Skeletal muscle cell (primary cell): ENCODE results near the gene IL4.

Experiments
- DNase-seq: peaks from one replicate; pipeline ENCODE4 v3.0.0-alpha.2; 2010; ENCODE audit warnings: low read depth
- H3K4me3 ChIP-seq: 2 replicates; pipeline ENCODE4 v1.5.1; 2011; ENCODE audit warnings: low read depth, mild to moderate bottlenecking, control low read depth, low read length, moderate library complexity

IL4 gene

DNA sequence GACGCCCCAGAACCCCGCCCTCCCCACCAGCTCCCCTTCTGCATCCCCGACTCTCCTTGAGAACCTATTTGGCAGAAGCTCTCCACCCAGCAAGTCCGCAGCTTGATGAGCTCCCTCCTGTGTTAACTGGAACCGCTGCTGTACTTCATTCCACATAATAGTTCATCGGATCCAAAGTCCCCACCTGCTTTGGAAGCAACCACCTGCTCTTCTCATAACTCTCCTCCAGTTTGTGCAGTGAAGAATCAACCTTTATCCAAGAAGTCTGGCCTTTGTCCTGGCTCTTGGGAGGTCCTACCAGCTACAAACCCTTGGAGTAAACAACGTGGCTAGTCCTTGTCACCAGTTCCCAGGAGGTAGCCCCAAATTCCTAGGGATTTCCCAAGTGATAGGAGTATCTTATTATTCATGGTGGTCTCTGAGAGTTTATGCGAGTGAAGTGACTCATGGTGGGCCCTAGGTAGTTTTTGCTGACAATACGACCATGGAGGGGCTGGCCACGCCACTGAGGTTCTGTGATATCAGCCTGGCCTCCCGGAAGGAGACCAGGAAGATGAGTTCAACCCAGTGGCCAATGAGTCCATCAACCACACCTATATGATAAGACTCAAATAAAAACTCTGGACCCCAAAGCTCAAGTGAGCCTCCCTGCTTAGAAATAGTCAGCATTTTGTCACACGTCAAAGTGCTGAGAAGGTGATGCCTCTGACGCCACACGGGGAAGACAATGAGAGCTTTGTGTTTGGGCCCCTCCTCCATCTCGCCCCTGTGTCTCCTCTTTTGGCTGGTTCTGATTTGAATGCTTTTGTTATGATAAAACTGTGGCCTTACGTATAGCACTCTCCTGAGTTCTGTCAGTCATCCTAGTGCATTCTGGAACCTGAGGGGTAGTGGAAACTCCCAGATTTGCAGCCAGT, 3.6 kb upstream of the IL4 start:
- no peak for DNase-seq
- H3K4me3 ChIP-seq: no peak overlapping the region

DNA sequence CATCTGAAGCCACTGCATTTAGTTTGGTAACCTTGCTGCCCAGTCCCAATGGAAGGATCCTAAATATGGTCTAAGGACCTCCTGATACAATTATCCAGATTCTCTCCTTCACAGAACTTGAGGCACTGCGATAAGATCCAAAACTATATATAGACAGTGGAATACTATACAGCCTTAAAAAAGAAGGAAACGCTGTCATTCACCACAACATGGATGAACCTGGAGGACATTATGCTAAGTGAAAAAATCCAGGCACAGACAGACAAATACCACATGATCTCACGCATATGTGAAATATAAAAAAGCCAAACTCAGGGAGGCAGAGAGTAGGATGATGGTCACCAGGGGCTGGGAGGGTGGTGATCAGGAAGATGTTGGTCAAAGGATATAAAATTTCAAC, 2.8 kb upstream of the IL4 start:
- no peak overlapping the region for H3K4me3 ChIP-seq
- DNase-seq: no peak

DNA sequence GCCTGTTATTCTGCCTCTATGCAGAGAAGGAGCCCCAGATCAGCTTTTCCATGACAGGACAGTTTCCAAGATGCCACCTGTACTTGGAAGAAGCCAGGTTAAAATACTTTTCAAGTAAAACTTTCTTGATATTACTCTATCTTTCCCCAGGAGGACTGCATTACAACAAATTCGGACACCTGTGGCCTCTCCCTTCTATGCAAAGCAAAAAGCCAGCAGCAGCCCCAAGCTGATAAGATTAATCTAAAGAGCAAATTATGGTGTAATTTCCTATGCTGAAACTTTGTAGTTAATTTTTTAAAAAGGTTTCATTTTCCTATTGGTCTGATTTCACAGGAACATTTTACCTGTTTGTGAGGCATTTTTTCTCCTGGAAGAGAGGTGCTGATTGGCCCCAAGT, 301 bp upstream of the IL4 start:
- DNase-seq: no peak
- H3K4me3 ChIP-seq: no peak overlapping the region

DNA sequence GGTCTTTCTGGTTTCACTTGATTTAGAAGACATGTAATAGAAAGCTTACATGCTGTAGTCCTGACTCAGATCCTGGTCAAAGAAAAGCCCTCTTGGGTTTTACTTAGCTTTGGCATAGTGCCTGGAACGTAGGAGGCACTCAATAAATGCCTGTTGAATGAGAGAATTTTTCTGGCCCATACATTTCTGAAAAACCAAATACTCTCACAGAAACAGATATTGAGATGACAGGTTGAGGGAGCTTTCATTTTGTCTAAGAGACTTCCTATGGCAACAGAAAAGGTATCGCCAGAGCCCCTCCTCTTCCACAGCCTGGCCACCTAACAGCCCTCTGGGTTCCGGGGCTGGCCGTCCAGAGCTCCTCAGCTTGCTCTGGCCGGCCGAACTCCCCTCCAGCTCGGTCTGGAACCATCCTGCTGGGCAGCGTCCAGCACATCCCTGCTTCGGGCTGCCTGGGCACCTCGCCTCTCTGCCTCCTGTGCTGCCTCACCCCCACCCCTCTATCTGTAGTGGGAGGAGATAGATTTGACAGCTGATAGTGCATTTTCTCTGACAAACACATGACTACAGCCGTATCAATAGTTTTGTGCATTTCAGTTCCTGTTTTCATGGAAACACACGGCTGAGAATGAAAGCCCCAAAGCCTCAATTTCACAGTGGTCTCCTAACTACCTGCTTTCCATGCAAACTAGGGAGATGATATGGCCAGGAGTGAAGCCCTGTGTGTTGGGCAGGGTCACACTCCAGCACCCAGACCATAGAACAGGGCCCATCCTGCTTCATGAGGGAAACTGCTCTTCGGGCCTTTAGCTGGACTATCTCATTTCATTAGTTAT, 1.1 kb downstream of the IL4 start:
- DNase-seq: peak; percentile 88

DNA sequence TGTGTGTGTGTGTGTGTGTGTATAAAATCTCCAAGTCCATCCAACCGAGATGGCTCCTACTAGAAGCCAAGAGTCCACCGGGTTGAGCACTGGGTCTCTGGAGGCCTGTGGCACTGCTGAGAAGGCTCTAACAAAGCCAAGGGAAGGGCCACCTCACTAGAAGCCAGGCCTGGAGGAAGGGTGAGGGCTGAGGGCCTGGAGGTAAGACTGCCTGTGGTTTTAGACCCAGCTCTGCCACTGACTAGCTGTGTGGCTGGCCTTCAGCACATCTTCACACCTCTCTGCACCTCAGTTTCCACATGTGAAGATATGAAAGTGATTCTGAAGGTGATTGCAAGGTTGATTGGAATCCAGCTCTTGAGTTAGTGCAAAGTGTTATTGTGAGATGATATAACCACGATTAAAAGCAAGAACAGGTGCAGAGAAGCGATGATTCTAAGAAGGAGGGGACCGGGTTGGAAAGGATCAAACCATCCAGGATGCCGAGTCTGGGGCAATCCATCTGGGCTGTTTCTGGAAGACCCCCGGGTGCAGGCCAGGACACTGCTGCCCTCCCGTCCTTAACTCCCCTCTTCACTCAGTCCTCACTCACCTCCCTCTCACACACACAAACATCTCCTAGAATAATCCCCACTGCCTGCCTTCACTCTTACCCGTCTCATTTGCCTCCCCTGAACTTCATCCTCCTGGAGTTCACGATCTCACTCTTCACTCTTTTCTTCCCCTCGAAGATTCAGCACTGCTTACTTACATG, 2.3 kb downstream of the IL4 start:
- H3K4me3 ChIP-seq: no peak overlapping the region
- no peak for DNase-seq

More for the DNA sequence above, 1.1 kb downstream of the IL4 start:
- H3K4me3 ChIP-seq: no peak overlapping the region

DNA sequence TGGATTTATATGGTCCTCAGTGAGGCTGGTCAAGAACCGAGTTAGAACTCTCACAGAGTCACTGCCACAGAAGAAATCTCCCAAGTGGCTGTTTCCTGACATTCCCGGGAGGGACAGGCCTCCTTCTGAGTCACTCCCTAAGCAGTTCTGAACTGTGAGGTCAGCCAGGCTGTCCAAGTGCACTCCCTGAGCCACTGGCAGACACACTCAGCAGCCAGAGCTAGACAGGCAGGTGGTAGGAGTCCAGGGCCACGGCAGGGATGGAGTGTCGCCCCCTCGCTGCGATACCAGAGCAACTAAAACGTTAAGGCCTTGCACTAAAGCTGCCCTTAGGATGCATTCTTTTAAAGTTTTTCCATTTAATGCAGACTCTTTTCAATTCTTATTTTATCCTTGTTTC, 3.4 kb downstream of the IL4 start:
- no peak overlapping the region for H3K4me3 ChIP-seq
- peak; percentile 36 for DNase-seq

DNA sequence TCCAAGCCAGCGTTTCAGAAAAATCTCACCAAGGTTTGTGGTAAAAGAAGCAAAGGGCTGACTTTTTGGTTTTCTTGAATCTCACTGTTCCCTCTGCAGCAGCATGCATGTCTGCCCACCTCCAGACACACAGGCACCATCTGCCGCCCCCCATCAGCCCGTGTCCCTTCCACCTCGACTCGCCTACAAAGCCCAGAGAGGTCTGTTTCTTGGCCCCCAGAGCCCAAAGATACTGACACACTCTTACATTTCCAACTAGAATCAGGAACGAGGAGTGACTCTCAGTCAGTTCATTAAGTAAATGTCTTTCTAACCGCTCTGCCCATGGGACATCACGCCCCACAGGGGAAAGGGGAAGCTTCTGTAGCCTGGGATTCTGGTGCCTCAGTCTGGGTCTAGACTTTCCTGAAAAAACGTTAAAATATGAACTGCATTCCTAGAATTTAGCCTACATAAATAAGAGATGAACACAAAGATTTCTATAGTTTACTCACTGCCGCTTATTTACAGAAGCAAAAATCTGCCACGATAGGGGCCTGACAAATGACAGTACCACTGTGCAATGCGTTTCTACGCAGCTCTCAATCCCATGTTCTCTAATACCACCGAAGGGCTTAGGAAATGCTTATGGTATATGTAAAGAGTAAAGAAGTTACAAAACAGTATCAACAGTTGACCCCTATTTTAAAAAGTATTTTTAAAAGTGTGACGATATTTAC, 4.1 kb downstream of the IL4 start:
- no peak for DNase-seq
- H3K4me3 ChIP-seq: no peak overlapping the region

DNA sequence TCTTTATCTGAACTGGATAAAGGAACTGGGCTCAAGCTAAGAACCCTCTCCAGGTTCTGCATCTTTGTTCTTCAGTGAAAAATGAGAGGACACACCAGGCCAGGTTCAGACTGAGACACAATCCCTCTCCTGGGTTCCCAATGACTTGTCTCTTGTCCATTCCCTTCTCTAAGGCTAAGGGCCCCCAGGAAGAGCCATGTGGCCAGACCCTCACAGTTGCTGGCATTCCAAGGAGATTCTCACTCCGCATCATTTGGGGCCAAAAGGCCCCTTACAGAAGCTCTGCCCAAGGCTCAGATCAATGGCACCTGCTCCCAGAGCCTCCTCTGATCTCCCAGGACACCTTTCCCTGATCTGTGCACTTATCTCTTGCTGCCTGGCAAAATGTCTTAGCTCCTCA, 4.9 kb downstream of the IL4 start:
- no peak overlapping the region for H3K4me3 ChIP-seq
- no peak for DNase-seq

DNA sequence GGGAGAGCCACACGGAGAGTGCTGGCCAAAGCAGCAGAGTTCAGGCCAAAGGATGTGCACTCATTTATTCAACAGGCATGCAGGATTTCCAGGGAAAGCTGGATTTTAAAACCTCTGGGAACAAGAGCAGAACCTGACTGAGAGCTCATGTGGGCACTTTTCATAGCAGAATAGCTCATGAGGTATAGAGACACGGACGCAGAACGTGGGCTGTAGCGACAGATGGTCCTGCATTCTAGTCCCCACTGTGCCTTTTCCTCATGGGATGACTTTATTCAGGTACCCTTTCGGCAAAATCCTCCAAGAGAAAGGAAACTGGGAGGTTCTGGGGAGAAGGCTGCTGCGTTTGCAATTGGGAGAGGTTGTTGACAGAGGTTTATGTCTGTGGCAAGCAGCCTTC, 5.4 kb downstream of the IL4 start:
- no peak overlapping the region for H3K4me3 ChIP-seq
- no peak for DNase-seq

DNA sequence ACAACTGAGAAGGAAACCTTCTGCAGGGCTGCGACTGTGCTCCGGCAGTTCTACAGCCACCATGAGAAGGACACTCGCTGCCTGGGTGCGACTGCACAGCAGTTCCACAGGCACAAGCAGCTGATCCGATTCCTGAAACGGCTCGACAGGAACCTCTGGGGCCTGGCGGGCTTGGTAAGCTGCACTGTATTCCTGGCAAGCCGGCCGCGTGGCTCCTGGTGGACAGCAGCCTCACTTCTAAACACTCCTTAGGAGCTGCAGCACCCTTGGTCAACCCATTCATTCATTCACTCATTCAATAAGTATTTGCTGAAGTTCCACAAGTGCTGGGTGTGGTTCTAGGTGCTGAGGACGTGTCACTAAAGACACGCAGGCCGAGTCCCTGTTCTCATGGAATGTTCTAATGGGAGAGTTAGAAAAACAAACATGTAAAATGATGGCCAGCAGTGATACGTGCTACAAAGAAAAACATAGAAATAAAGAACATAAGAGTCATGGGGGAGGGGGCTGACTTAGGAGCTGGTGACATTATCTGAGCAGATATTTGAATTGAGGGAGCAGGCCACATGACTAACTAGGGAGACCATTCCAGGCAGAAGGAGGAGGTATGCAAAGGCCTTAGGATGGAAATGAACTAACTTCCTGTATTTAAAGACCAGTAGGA, 6.1 kb downstream of the IL4 start:
- no peak overlapping the region for H3K4me3 ChIP-seq
- no peak for DNase-seq

DNA sequence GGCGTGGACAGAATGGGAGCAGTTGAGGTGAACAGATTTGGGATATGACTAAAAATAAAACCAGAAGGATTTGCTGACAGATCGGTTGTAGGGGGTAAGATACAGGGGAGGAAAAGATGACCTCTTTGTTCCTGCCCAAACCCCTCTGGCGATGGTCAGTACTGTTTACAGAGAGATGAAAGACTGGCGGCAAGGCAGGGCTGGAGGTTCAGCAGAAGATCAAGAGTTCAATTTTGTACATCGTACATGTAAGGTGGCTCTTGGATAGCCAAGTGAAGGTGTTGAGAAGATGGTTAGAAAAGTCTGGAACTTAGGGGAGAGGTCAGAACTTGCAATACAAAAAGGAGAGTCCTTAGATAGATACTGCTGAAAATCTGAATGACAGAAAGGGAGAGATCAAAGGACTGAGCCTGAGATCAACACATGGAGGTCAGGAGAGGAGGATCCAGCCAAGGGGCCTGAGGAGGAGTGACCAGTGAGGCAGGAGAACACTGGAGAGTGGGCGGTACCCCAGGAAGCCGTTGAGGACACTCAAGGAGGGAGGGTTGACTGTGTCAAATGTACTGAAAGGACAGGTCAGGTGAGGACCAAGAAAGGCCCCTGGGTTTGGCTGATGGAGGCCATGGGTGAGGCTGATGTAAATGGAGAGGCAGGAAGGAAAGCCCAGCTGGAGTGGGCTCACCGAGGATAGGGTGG, 7.1 kb downstream of the IL4 start:
- no peak for DNase-seq
- no peak overlapping the region for H3K4me3 ChIP-seq

DNA sequence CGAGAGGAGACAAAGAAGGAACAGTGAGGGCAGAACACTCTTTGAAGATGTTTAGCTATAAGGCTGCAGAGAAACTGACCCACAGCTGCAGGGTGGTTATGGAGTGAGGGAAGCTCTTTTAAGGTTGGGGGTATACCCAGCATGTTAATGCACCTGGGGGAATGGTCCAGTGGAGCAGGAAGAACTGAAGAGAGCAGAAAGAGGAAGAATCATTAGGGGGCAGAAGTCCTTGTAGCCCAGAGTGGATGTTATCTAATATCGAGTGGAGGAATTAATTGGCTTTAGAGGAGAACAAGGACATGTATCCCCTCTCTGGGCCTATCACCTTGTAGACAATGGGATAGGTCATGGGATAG, 7.7 kb downstream of the IL4 start:
- no peak overlapping the region for H3K4me3 ChIP-seq
- DNase-seq: no peak

DNA sequence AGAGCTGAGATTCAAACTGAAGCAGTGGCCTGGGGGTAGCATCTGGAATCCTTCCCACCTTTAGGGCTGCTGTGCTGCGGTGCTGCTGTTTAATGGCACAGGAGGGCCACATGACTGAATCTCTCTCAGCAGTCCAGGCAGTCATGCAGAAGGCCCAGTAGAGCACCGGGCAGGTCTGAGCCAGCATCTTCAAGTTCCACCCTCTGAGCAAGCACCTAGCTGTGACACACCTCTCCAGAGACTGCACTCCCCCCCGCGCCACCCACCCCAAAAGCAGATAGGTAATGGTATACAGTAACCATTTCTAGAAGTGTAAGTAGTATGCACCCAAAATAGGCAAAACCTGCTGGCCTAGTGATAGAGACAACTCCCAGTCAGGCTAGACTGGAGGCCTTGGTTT, 8.2 kb downstream of the IL4 start:
- H3K4me3 ChIP-seq: no peak overlapping the region
- no peak for DNase-seq

DNA sequence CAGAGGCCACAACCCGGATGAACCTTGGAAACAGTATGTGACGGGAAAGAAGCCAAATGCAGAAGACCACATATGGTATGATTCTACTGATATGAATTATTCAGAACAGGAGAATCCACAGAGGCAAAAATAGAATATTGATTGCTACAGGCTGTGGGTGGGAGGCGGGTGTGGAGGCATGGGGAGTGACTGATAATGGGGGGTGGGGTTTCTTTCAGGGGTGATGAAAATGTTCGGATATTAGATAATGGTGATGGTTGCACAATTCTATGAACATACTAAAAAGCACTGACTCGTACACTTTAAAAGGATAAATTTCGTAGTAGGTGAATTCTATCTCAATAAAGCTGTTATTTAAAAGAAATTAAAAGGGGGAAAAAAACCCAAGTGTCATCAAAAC, 10.7 kb downstream of the IL4 start:
- no peak overlapping the region for H3K4me3 ChIP-seq
- no peak for DNase-seq

DNA sequence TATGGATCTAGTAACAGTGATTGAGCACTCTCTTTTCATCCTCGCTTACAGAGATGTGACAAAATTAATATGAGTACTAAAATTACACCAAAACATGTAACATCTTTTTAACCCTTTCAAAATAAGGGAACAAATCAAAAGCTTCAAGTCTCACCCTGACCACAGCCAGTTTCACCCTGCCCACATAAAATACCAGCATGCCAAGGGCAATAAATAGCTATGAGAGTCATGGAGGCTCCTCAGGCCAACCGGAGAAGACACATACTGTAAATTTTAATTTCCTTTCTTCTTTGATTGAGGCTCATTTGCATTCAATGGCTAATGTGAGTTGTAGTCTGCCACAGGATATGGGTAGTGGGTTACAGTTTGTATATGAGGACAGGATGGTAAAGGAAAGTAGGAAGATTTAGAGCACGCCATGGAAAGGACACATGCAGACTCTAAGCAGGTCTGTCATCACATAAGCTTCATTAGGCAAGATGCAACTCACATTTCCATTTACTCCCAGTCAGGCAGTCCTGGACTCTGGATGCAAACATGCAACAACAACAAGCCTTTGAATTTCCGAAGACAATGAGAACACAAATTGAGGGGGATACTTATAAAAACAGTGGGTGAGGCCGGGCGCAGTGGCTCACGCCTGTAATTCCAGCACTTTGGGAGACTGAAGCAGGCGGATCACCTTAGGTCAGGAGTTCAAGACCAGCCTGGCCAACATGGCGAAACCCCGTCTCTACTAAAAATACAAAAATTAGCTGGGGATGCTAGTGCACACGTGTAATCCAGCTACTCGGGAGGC, 11.3 kb downstream of the IL4 start:
- H3K4me3 ChIP-seq: no peak overlapping the region
- DNase-seq: no peak

DNA sequence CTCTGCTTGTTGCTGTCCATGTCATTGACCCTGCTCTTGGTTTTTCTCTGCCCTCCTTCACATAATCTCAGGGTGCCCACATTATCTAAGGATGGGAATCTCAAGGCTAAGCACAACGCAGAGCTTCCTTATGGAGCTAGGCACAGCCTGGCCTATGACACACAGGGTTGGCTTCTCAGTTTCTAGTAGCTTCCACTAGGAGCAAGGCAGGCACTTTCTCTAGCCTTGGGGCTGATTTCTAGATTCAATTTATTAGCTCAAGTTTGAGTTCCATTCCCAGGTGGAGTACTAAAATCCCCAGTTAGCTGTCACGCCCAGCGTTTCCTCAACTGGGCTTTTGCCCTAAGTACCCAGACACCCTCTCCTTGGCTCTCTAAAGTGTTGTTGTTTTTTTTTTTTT, 12.4 kb downstream of the IL4 start:
- DNase-seq: no peak
- H3K4me3 ChIP-seq: no peak overlapping the region

DNA sequence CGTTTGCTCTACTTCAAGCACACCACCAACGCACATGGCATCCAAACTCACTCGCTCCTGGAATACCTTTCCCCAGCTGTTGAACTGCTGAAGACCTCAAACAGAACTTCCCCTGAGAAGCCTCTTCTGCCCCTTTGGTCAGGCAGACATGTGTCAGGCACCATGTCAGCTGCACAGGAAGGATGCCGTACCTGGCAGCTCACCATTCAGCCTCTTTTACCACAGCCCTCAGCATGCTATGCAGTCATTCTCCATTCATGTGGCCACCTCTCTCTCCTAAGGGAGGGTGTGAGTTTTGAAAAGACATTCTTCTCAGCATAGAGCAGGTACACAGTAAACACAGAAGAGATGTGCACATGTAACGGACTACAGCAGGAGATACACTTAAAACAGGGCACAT, 14.2 kb downstream of the IL4 start:
- H3K4me3 ChIP-seq: no peak overlapping the region
- no peak for DNase-seq
